Ovary (tissue), 3 donors: ENCODE data around the gene SZRD1.

ENCODE experiments used
- CTCF ChIP-seq, 3 donors: fragments of 450-650 bp in 2 of 3; fragments of 200-600 bp in 1 of 3; IDR thresholded peaks; one replicate each; pipeline versions ENCODE4 v1.5.1 to v1.8.0; 2016 to 2022; ENCODE audit warnings: antibody characterized with exemption in 3 of 3, mild to moderate bottlenecking in 1 of 3
- POLR2A ChIP-seq: fragments of 450-650 bp; IDR thresholded peaks from one replicate; pipeline ENCODE4 v1.6.1; 2017; ENCODE audit warnings: antibody characterized with exemption, mild to moderate bottlenecking, moderate library complexity
- donor health status: DM: no; HTN: no; CAD: no.

GRCh38 chr1:16434501-16434900 lies 67.5 kb downstream of the SZRD1 start:
- TF ChIP-seq CTCF (IDR thresholded peaks at IDR 0.05), result no peak
- no peak for TF ChIP-seq POLR2A
